DMS 273 (cell line): Measurements from ENCODE around the gene IL36A.

Experiments
- DNase-seq: peaks from one replicate; lab custom pipeline; 2025; ENCODE audit not compliant: unreplicated experiment; lab: John Stamatoyannopoulos, UW

The IL36A gene

DNA sequence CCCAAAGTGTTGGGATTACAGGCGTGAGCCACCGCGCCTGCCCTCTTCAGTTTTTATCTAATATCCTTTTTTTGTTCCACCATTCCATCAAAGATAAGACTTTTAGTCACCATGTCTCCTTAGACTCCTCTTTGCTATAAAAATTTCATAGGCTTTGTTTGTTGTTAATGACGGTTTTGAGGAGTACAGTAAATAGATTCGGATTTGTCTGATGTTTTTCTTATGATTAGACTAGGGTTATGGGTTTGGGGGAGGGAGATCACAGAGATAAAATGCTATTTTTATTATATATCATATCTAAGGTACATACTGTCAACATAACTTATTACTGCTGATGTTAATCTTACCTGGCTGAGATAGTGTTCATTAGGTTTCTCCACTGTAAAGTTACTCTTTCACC is 41.2 kb downstream of the IL36A start:
- no peak for DNase-seq

DNA sequence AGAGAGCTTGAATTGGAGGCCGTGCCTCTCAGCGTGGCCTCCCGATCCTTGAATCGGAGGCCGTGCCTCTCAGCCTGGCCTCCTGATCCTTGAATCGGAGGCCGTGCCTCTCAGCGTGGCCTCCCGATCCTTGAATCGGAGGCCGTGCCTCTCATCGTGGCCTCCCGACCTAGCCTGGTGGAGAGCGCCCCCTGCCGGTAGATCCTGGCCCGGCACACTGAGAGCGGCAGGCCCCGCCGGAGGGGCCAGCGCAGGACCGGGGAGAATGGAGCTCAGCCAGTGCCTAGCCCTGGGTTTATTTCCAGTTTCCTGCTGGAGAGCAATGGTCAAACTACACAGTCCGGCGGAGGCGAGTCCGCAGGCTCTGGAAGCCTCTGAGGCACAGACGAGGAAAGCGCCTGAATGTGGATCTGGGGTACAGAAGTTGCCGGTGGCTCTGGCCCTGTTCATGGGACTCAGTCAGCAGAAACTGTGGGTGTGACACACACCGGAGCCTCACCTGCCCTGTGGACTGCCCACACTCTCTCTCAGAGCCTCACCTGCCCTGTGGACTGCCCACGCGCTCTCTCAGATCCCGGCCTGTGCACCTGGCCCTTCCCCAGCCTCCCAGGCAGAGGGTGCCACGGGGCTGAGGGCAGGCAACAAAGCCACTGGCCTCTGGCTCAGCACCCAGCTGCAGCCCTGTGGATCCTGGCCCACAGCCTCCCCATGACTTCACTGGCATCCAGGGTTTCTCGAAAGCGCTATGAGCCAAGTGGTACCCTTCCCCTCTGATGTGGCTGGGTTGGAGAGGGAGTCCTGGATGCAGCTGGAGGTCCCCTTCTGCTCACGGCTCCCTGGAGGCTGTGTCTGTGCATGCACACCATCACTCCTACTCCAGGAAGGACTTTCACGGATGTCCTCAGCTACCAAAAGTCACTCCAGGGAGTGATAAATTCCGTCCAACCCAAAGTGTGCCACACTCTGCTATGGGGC is 45.9 kb downstream of the IL36A start:
- DNase-seq, result no peak

DNA sequence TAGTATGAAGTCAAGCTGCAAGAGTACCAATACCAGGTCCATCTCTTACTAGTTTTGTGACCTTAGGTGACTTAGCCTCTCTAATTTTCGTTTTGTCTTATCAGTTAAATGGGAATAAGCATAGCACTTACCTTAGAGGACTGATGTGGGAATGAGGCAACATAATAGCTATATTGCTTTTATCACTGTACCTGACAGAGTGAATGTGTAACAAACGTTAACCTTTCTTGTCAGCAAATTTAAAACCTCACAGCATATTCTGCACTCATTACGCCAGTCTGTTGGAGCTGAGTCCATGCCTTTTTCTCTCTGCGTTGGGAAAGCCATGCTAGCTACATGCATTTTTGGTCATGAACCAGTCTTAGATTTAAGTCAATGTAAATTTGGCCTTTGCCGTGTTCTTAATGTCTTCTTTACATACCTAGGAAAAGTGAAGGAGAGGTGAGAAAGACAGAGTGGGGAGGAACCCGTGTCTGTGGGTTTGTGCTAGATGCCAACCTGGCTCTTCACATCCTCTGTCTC is 47.2 kb downstream of the IL36A start, which contains the start of gene IL36B:
IL36B (minus strand) TSS at position 472 of the 522 bp plus-strand sequence.
- no peak for DNase-seq

DNA sequence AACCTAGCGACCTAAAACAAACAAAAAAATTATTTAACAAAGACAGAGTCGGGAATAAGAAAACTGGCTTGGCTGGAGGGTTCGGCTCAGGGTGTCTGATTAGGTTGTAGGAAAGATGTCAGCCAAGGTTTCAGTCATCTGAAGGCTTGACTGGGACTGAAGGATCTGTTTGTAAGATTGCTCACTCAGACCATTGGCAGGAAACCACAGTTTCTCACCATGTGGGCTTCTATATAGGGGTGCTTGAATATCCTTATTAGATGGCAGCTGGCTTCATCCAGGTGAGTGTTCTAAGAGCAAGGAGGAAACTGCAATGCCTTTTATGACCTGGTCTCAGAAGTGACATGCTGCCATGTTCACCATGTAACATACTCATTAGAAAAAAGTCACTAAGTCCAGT is 48.4 kb downstream of the IL36A start:
- no peak for DNase-seq

GRCh38 chr2:113054066-113054465 is 48.8 kb downstream of the IL36A start:
- DNase-seq, result no peak

DNA sequence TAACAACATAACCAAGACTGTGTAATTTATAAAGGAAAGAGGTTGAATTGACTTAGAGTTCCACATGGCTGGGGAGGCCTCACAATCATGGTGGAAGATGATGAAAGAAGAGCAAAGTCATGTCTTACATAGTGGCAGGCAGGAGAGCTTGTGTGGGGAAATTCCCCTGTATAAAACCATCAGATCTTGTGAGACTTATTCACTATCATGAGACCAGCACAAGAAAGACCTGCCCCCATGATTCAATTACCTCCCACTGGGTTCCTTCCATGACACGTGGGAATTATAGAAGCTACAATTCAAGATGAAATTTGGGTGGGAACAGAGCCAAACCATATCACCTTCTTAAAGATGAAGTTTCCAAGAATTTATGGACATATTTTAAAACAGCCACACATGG is 51.3 kb downstream of the IL36A start:
- DNase-seq, result no peak

GRCh38 chr2:113057117-113057516 is 51.9 kb downstream of the IL36A start:
- no peak for DNase-seq
